Mucosa of descending colon (tissue), 3 donors: ENCODE measurements around the gene HIRA. TPM values are rescaled to one million over a fixed set of nuclear protein-coding genes. Genes with fewer than 3 reads are reported as not detected.

Experiments
- ATAC-seq: fragments of 200-7000 bp; cut with Tn5 transposase; one replicate; pipeline ENCODE4 v1.9.1; 2020; ENCODE audit warnings: mild to moderate bottlenecking, moderate library complexity
- DNase-seq, 3 donors: peaks; one replicate each; pipeline ENCODE4 v3.0.0-alpha.2; 2020
- H3K36me3 ChIP-seq: fragments of 200-600 bp; one replicate; pipeline ENCODE4 v1.8.0; 2021; ENCODE audit warnings: low read depth, mild to moderate bottlenecking
- H3K4me1 ChIP-seq: fragments of 200-600 bp; one replicate; pipeline ENCODE4 v1.8.0; 2021; ENCODE audit warnings: low read depth, mild to moderate bottlenecking
- H3K4me3 ChIP-seq: fragments of 200-600 bp; one replicate; pipeline ENCODE4 v1.8.0; 2021; ENCODE audit warnings: mild to moderate bottlenecking
- H3K9me3 ChIP-seq: fragments of 200-600 bp; one replicate; pipeline ENCODE4 v1.8.0; 2021; ENCODE audit warnings: mild to moderate bottlenecking
- intact Hi-C, 2 donors: fragments of 100-400 bp; cut with DNase I in 1 of 2; cut with micrococcal nuclease in 1 of 2; formaldehyde crosslinking; loops; one replicate each; pipeline versions ENCODE4 v1.11.0 to v1.11.1; 2022; cut with DNase I, micrococcal nuclease
- total RNA-seq, 3 donors: library from RNA; stranded (reverse); fragmentation: NEBNext Ultra II Directional in 2 of 3; extraction: Animal tissue kit (Norgen Biotek cat#: 25700) in 2 of 3; gene quantifications; one replicate each; pipeline versions ENCODE4 v1.2.1 to v1.2.4, GENCODE V29; 2021 to 2023
- TF ChIP-seq, protein P1 (sequence below): fragments of 200-600 bp; IDR thresholded peaks from one replicate; pipeline ENCODE4 v1.8.0; 2022; ENCODE audit warnings: antibody characterized with exemption, mild to moderate bottlenecking
- donor health status: DM: no; HTN: no; CAD: no; lungs with moderate emphysema.
- donor health status: DM: no; HTN: no; CAD: no.
- donor health status: DM: no; HTN: yes; CAD: no.

Gene HIRA
- total RNA-seq, 3 donors from 2014 or later, result 24.0 to 35.0 (median 27.4) TPM

DNA sequence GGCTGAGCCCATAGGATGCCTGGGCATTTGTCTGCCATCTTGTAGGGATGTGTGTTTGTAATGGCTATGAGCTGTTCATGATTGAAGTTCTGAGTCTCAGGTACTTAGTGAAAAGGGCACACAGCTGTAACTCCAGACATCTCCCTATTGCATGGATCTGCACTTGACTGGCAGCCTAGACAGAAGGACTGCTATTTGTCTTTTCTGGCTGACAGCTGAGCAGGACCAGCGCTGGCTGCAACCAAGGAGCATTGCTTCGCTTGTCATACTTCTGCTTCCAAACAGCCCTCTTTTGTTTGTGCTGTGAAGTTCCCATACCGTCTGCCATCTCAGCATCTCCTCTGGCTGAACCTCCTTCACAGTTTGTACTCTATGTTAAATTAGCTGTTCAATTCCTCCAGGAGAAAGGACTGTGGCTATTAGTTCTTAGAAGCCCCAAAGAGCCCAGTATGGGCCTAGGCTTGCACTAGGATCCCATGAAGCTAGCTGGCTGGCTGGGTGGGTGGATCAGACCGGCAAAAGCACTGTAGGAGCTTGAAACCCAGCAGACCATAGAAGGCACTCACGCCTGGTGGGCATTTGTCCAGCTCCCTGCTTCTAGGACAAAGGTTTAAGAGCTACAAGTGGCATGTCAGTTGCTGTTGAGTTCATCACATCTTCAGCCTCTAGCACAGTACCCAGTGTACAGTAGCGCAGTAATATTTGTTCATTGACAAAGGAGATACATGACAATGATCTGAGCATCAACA lies 20.4 kb downstream of the HIRA start:
- intact Hi-C loops, result no loop called here

DNA sequence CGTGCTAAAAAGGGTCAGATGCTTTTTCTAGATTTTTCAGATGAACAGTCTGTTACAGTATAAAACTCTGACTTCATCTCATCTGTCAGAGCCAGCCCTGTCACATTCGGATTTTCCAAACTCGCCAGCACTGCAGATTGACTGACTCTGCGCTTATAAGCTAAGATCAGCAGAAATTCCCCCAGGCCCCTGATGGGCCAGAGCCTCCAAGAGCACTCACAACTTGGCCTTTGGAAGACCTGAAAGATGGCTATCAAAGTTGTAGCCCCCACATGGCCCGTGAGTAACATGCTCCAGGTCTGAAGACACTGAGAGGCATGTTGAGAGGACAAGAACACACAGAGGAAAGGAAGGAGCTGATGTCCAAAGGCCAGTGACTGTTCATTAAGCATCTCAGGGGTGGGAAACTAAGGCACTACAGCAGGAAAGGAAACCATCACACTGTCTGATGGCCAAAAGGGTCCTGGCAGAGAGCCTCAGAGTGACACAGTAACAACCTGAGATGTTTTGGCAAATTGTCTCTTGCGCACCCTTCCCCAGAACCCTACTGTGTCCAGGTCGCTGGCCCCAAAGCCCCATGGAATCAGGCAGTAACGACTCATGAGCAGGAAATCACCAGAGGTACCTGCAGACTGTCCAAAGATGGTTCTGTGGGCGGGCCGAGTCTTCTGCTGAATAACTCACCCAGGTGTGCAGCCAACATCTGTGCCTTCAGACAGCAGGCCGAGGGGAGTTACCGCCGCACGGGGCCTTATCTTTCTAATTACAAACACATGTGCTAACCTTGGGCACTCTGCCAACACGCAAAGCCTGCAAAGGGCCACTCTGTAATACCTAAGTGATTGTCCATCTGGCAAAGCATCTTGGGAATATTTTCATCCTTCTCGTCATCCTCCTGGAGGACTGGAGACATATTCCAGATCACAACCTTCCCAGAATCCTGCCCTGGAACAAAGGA lies 23.6 kb downstream of the HIRA start:
- H3K9me3 ChIP-seq, result no peaks in the 10 kb centered on the region
- TF ChIP-seq, protein P1, sequence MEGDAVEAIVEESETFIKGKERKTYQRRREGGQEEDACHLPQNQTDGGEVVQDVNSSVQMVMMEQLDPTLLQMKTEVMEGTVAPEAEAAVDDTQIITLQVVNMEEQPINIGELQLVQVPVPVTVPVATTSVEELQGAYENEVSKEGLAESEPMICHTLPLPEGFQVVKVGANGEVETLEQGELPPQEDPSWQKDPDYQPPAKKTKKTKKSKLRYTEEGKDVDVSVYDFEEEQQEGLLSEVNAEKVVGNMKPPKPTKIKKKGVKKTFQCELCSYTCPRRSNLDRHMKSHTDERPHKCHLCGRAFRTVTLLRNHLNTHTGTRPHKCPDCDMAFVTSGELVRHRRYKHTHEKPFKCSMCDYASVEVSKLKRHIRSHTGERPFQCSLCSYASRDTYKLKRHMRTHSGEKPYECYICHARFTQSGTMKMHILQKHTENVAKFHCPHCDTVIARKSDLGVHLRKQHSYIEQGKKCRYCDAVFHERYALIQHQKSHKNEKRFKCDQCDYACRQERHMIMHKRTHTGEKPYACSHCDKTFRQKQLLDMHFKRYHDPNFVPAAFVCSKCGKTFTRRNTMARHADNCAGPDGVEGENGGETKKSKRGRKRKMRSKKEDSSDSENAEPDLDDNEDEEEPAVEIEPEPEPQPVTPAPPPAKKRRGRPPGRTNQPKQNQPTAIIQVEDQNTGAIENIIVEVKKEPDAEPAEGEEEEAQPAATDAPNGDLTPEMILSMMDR, result no peak
- no peaks in the 10 kb centered on the region for H3K36me3 ChIP-seq
- no peaks in the 10 kb centered on the region for H3K4me1 ChIP-seq
- DNase-seq (peak in 1 of 3 donors; percentile 16), ATAC-seq (peak; percentile 10)
- H3K4me3 ChIP-seq, result no peak overlapping the region
- intact Hi-C loops, result no loop called here

More for the DNA sequence above, 20.4 kb downstream of the HIRA start:
- DNase-seq (no peak), ATAC-seq (no peak)
- Histone ChIP-seq H3K4me3 (no peak overlapping the region), H3K9me3 (no peaks in the 10 kb centered on the region), H3K36me3 (no peaks in the 10 kb centered on the region), H3K4me1 (no peaks in the 10 kb centered on the region)
- TF ChIP-seq, protein P1, result no peak

DNA sequence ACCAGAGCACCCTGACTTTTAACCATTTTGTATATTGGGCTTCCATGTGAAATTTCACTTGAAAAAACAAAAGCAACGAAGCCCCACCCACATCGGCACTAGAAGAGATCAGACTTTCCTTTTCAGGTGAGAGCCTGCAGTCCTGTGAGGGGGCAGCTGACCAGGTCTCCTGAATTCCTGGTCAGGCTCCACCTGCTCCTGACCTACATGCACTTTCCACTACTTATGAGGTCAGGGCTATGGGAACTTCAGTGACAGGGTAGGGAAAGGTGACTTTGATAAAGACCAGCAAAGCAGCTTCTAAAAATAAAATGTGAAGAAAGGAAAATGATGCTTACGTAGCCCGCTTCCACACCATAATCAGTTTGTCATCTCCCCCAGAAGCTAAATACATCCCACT lies 24.7 kb downstream of the HIRA start:
- Histone ChIP-seq H3K9me3 (no peaks in the 10 kb centered on the region), H3K4me1 (no peaks in the 10 kb centered on the region), H3K4me3 (no peak overlapping the region), H3K36me3 (no peaks in the 10 kb centered on the region)
- intact Hi-C loops, result no loop called here
- TF ChIP-seq, protein P1, result no peak
- DNase-seq, result no peak
- ATAC-seq, result no peak

DNA sequence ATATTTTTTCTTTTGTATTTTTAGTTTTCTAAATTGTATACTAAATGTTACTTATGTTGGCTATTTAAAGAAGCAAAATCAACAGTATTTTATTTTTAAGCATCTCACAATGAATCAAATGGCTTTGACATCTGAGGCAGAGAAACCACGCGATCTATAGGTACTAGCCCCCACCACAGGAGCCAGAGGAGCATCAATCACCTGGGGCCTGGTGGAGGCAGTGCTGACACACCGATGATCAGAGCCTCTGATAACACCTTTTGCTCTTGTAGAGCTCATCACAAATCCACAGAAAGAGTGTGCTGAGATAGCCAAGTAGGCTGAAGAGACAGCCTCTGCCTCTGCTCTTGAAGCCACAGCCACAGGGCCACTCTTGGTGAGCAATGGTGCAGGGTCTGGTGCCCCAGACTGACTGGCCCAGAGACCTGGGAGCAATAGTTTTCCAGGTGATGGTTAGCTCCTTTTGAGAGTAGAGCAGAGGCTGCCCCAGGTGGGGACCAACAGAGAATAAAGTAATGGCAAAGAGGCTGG lies 25.2 kb downstream of the HIRA start:
- no peak for DNase-seq
- ATAC-seq, result no peak
- intact Hi-C loops, result no loop called here
- Histone ChIP-seq H3K4me3 (no peak overlapping the region), H3K4me1 (no peaks in the 10 kb centered on the region), H3K36me3 (no peaks in the 10 kb centered on the region), H3K9me3 (no peaks in the 10 kb centered on the region)
- TF ChIP-seq, protein P1, result no peak

DNA sequence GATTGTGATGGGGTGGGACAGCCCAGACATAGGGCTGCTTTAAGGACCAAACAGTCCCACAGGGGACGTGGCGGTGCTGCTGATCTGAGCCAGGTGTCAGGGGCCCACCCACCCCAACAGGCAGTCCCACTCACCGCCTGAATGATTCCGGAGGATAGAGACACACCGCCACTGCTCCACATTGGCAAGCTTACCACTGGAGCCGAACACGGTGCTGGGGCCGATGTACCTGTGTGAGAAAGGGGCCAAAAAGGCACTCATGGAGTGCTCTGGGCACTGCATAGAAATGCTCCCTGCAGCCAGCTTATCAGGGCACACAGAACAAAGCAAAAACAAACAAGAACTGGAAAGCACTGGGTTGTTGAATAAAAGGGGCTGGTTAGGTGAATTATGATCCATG lies 25.9 kb downstream of the HIRA start:
- DNase-seq (no peak), ATAC-seq (no peak)
- Histone ChIP-seq H3K36me3 (no peaks in the 10 kb centered on the region), H3K4me3 (no peak overlapping the region), H3K4me1 (no peaks in the 10 kb centered on the region), H3K9me3 (no peaks in the 10 kb centered on the region)
- TF ChIP-seq, protein P1, result no peak
- intact Hi-C loops, result no loop called here
